Cardiac muscle cell (in vitro differentiated cells and primary cell): ENCODE results near the gene GPC5. TPM values are rescaled to one million over a fixed set of nuclear protein-coding genes. Genes with fewer than 3 reads are reported as not detected.
A peak's percentile ranks its signal among the peaks of the same experiment; 100 is the strongest.
"Not testable (repeated sequence)": the region's sequence is repeated elsewhere in the genome, so short reads cannot be mapped to it uniquely, and the experiment has no call there.

ENCODE experiments used
- DNase-seq, 2 donors: peaks; one replicate each; pipeline versions ENCODE4 v3.0.0 to v3.0.0-alpha.2; 2010 to 2017; ENCODE audit warnings: low read depth in 1 of 2, low spot score in 1 of 2
- H3K27ac ChIP-seq: fragments of 200-600 bp; sonication (generic); 2 replicates; pipeline ENCODE4 v1.5.1; 2016
- H3K27me3 ChIP-seq: fragments of 200-600 bp; sonication (generic); 2 replicates; pipeline ENCODE4 v1.6.0; 2016; ENCODE audit warnings: control low read depth
- H3K36me3 ChIP-seq: fragments of 200-600 bp; sonication (generic); 2 replicates; pipeline ENCODE4 v1.5.1; 2016; ENCODE audit warnings: control low read depth
- H3K4me1 ChIP-seq: fragments of 200-600 bp; sonication (generic); 2 replicates; pipeline ENCODE4 v1.8.1; 2017; ENCODE audit warnings: low read depth, mild to moderate bottlenecking, mixed run types
- H3K4me3 ChIP-seq: fragments of 200-600 bp; sonication (generic); 2 replicates; pipeline ENCODE4 v1.5.1; 2016; ENCODE audit warnings: mild to moderate bottlenecking
- H3K9me3 ChIP-seq: fragments of 200-600 bp; sonication (generic); 2 replicates; pipeline ENCODE4 v1.5.1; 2017; ENCODE audit warnings: low read depth, mild to moderate bottlenecking, control low read depth
- polyA plus RNA-seq: library from polyadenylated mRNA; unstranded; fragments of >200 nt; fragmentation: Nextera tagmentation; extraction: Ambion mirVana; gene quantifications from 2 replicates; pipeline ENCODE4 v1.2.1, GENCODE V29; 2016
- total RNA-seq: library from RNA; depleted of rRNA; stranded (reverse); fragments of >200 nt; gene quantifications from 2 replicates; pipeline ENCODE4 v1.2.3, GENCODE V29; 2016
- TF ChIP-seq, protein P1 (sequence below): IDR thresholded peaks from 2 replicates; pipeline ENCODE4 v1.5.1; 2012; ENCODE audit warnings: low read depth, mild to moderate bottlenecking, low read length

Gene GPC5
- total and polyA plus RNA-seq, 2 experiments from 2014 or later = 0.97 to 3.3 TPM

DNA sequence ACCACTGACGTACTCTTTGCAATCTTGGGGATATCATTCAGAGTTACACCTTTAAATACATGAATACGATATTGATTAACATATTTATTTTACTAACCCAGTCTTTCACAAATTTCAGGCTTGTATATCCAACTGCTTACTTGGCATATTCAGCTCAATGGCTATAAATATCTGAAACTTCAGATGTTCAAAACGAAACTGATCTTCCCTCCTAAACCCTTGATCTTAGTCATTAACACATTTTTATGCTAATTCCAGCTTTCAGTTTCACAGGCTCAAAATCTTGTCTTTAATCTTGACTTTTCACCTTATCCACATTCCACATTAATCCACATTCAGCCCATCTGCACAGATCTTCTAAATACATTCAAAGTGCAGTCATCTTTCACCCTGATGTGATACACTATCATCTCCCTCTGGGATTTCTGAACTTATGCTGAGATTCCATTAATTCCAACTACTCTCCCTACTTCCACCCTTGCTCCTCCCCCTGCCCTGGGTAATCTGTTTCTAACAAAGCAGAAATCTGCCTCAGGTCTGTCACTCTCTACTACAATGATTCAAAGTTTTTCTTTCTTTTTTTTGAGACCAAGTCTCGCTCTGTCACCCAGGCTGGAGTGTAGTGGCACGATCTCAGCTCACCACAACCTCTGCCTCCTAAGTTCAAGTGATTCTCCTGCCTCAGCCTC lies 387.2 kb downstream of the GPC5 start:
- H3K36me3 ChIP-seq = no peaks in the 10 kb centered on the region
- no peak overlapping the region for H3K4me3 ChIP-seq
- H3K27me3 ChIP-seq = no peaks in the 10 kb centered on the region
- H3K4me1 ChIP-seq = no peaks in the 10 kb centered on the region
- no peaks in the 10 kb centered on the region for H3K9me3 ChIP-seq
- TF ChIP-seq, protein P1, sequence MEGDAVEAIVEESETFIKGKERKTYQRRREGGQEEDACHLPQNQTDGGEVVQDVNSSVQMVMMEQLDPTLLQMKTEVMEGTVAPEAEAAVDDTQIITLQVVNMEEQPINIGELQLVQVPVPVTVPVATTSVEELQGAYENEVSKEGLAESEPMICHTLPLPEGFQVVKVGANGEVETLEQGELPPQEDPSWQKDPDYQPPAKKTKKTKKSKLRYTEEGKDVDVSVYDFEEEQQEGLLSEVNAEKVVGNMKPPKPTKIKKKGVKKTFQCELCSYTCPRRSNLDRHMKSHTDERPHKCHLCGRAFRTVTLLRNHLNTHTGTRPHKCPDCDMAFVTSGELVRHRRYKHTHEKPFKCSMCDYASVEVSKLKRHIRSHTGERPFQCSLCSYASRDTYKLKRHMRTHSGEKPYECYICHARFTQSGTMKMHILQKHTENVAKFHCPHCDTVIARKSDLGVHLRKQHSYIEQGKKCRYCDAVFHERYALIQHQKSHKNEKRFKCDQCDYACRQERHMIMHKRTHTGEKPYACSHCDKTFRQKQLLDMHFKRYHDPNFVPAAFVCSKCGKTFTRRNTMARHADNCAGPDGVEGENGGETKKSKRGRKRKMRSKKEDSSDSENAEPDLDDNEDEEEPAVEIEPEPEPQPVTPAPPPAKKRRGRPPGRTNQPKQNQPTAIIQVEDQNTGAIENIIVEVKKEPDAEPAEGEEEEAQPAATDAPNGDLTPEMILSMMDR = no peak
- no peak overlapping the region for H3K27ac ChIP-seq
- no peak for DNase-seq

- H3K4me1 ChIP-seq = peaks cover 2% of the 10 kb centered on the region
- no peak overlapping the region for H3K27ac ChIP-seq
- no peaks in the 10 kb centered on the region for H3K27me3 ChIP-seq
- H3K4me3 ChIP-seq = no peak overlapping the region
- TF ChIP-seq, protein P1 = no peak
- no peaks in the 10 kb centered on the region for H3K36me3 ChIP-seq
- no peaks in the 10 kb centered on the region for H3K9me3 ChIP-seq
- DNase-seq = no peak
These were observed 393.6 kb downstream of the GPC5 start for GRCh38 chr13:91792054-91792453.

- H3K4me3 ChIP-seq = no peak overlapping the region
- H3K36me3 ChIP-seq = no peaks in the 10 kb centered on the region
- peak in 1 of 2 donors; percentile 22 for DNase-seq
- H3K9me3 ChIP-seq = no peaks in the 10 kb centered on the region
- no peaks in the 10 kb centered on the region for H3K27me3 ChIP-seq
- H3K27ac ChIP-seq = no peak overlapping the region
- TF ChIP-seq, protein P1 = no peak
- peaks cover 17% of the 10 kb centered on the region for H3K4me1 ChIP-seq
These were observed 399.1 kb downstream of the GPC5 start for GRCh38 chr13:91797567-91797966.

DNA sequence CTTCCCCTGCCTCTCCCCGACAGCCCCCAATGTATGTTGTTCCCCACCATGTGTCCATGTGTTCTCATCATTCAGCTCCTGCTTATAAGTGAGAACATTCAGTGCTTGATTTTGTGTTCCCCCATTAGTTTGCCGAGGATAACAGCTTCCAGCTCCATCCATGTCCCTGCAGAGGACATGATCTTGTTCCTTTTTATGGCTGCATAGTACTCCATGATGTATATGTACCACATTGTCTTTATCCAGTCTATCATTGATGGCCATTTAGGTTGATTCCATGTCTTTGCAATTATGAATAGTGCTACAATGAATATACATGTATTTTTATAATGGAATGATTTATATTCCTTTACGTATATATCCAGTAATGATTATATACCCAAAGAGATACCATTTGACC lies 399.9 kb downstream of the GPC5 start:
- DNase-seq, H3K4me3 ChIP-seq, H3K9me3 ChIP-seq, H3K27me3 ChIP-seq, H3K36me3 ChIP-seq, H3K27ac ChIP-seq: not testable (repeated sequence)
- peaks cover 18% of the 10 kb centered on the region for H3K4me1 ChIP-seq

- peaks cover 47% of the 10 kb centered on the region for H3K4me1 ChIP-seq
- DNase-seq, H3K36me3 ChIP-seq, H3K27me3 ChIP-seq, H3K4me3 ChIP-seq, H3K9me3 ChIP-seq, H3K27ac ChIP-seq: not testable (repeated sequence)
These were observed 403.4 kb downstream of the GPC5 start for GRCh38 chr13:91801772-91802171.

GRCh38 chr13:91802957-91803356 lies 404.5 kb downstream of the GPC5 start:
- TF ChIP-seq, protein P1 = no peak
- Histone ChIP-seq H3K9me3 (no peaks in the 10 kb centered on the region), H3K27me3 (no peaks in the 10 kb centered on the region), H3K36me3 (no peaks in the 10 kb centered on the region), H3K4me1 (peaks cover 39% of the 10 kb centered on the region), H3K4me3 (no peak overlapping the region), H3K27ac (no peak overlapping the region)
- no peak for DNase-seq
